Hepatocyte (in vitro differentiated cells): ENCODE data around the gene PBX3.

Source experiments
- CTCF ChIP-seq: fragments of 200-600 bp; sonication (generic); IDR thresholded peaks from 2 replicates; pipeline ENCODE4 v1.5.1; 2016; ENCODE audit warnings: antibody characterized with exemption, mild to moderate bottlenecking; ENCODE audit not compliant: poor library complexity
- EZH2 ChIP-seq: fragments of 200-600 bp; sonication (generic); IDR thresholded peaks from 2 replicates; pipeline ENCODE4 v1.6.1; 2016; ENCODE audit warnings: antibody characterized with exemption, mild to moderate bottlenecking, borderline replicate concordance
- EZH2phosphoT487 ChIP-seq: fragments of 200-600 bp; sonication (generic); IDR thresholded peaks from one replicate; pipeline ENCODE4 v1.6.1; 2018; ENCODE audit warnings: antibody characterized with exemption, mild to moderate bottlenecking, low read depth, moderate library complexity; ENCODE audit not compliant: unreplicated experiment, severe bottlenecking

- no peak for TF ChIP-seq EZH2phosphoT487
- no peak for TF ChIP-seq CTCF
- TF ChIP-seq EZH2 = no peak
These were observed 196.7 kb downstream of the PBX3 start for GRCh38 chr9:125943831-125944230.
